Measurements from ENCODE around the gene SNRPA1. TPM values are rescaled to one million over a fixed set of nuclear protein-coding genes. Genes with fewer than 3 reads are reported as not detected.

Gene SNRPA1
- total and polyA plus RNA-seq, 2 of the 13 experiments (the other 11 are each of a cell fraction or from before 2014, with no cell fraction given): 41.2 to 108 TPM

DNA sequence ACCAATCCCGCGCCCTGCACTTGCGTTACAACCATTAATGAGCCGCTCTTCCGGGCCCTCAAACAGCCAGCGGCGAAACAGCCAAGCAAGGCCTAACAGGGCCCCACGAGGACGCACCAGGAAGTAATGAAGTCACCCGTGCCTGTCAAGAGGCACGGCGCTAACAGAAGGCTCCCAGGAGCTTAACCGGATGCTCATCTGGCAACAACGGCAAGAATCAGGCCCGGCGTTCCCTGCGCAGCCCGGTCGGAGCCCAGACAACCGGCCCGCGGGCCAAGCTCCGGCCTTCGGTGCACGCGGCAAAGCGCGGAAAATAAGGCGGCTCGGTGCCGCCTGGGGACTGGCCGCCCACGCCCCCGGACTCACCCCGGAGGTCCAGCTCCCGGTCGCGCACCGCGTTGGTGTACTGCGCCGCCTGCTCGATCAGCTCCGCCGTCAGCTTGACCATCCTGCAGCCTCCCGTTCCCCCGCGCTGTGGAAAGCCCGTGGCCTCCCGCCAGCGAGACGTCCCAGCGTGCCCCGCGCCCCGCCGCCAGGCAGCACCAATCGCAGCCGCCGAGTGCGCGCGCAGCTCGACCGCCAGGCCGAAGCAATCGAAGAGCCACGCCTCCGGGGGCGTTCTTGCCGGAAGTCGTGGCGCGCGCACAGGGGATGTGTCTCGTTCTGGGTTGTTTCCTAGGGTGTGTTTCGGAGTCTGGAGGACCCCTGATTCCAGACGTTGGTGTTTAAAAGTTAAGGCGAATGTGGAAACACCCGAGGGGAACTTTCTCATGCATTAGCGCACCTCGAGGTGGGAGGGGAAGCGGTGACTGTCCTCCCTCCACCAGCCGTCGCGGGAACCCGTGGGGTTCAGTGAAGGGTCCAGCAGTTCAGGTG lies at the start of gene SNRPA1 (continued):
- TF ChIP-seq, protein P1, sequence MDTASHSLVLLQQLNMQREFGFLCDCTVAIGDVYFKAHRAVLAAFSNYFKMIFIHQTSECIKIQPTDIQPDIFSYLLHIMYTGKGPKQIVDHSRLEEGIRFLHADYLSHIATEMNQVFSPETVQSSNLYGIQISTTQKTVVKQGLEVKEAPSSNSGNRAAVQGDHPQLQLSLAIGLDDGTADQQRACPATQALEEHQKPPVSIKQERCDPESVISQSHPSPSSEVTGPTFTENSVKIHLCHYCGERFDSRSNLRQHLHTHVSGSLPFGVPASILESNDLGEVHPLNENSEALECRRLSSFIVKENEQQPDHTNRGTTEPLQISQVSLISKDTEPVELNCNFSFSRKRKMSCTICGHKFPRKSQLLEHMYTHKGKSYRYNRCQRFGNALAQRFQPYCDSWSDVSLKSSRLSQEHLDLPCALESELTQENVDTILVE (CRISPR knock-in tag; IDR thresholded peaks at IDR 0.05): peak; percentile 96
- TF ChIP-seq ZIK1 (CRISPR knock-in tag; IDR thresholded peaks at IDR 0.05; ENCODE audit: borderline replicate concordance, low read depth) (peak; percentile 88), TSC22D2 (CRISPR knock-in tag; IDR thresholded peaks at IDR 0.05; ENCODE audit: borderline replicate concordance) (no peak), KAT7 (CRISPR knock-in tag; IDR thresholded peaks at IDR 0.05; ENCODE audit: borderline replicate concordance) (peak; percentile 99; the same call in 1 of the 2 replicates), ZNF816 (CRISPR knock-in tag; IDR thresholded peaks at IDR 0.05; ENCODE audit: borderline replicate concordance) (no peak), NR3C1 (CRISPR knock-in tag; IDR thresholded peaks at IDR 0.05) (no peak), SAFB2 (CRISPR knock-in tag; IDR thresholded peaks at IDR 0.05; ENCODE audit: borderline replicate concordance, low read depth) (peak; percentile 98; the same call in 1 of the 2 replicates), CBFB (CRISPR knock-in tag; IDR thresholded peaks at IDR 0.05) (peak; percentile 90), ZSCAN12 (CRISPR knock-in tag; IDR thresholded peaks at IDR 0.05) (0 out of 2 replicates have a peak, but pooled peaks have one; percentile 20), PTBP1 (IDR thresholded peaks at IDR 0.05; ENCODE audit: low read depth, low read length, poor library complexity, severe bottlenecking) (peak; percentile 73), ARHGAP35 (CRISPR knock-in tag; IDR thresholded peaks at IDR 0.05; ENCODE audit: borderline replicate concordance) (no peak; the same call in 1 of the 2 replicates), RXRB (CRISPR knock-in tag; IDR thresholded peaks at IDR 0.05; ENCODE audit: borderline replicate concordance) (peak; percentile 74), ZNF451 (CRISPR knock-in tag; IDR thresholded peaks at IDR 0.05) (peak; percentile 82), AKAP8 (CRISPR knock-in tag; IDR thresholded peaks at IDR 0.05) (peak; percentile 79; the same call in 1 of the 2 replicates)
- TF ChIP-seq, protein P2, sequence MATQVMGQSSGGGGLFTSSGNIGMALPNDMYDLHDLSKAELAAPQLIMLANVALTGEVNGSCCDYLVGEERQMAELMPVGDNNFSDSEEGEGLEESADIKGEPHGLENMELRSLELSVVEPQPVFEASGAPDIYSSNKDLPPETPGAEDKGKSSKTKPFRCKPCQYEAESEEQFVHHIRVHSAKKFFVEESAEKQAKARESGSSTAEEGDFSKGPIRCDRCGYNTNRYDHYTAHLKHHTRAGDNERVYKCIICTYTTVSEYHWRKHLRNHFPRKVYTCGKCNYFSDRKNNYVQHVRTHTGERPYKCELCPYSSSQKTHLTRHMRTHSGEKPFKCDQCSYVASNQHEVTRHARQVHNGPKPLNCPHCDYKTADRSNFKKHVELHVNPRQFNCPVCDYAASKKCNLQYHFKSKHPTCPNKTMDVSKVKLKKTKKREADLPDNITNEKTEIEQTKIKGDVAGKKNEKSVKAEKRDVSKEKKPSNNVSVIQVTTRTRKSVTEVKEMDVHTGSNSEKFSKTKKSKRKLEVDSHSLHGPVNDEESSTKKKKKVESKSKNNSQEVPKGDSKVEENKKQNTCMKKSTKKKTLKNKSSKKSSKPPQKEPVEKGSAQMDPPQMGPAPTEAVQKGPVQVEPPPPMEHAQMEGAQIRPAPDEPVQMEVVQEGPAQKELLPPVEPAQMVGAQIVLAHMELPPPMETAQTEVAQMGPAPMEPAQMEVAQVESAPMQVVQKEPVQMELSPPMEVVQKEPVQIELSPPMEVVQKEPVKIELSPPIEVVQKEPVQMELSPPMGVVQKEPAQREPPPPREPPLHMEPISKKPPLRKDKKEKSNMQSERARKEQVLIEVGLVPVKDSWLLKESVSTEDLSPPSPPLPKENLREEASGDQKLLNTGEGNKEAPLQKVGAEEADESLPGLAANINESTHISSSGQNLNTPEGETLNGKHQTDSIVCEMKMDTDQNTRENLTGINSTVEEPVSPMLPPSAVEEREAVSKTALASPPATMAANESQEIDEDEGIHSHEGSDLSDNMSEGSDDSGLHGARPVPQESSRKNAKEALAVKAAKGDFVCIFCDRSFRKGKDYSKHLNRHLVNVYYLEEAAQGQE (IDR thresholded peaks at IDR 0.05; ENCODE audit: borderline replicate concordance in 1 of 2, low read depth in 1 of 2, low read length in 2 of 2): peak in 1 of 2 experiments; percentile 57; a peak in 1 of 4 replicates
- TF ChIP-seq, protein P3, sequence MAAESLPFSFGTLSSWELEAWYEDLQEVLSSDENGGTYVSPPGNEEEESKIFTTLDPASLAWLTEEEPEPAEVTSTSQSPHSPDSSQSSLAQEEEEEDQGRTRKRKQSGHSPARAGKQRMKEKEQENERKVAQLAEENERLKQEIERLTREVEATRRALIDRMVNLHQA (CRISPR knock-in tag; IDR thresholded peaks at IDR 0.05): no peak
- TF ChIP-seq, protein P4, sequence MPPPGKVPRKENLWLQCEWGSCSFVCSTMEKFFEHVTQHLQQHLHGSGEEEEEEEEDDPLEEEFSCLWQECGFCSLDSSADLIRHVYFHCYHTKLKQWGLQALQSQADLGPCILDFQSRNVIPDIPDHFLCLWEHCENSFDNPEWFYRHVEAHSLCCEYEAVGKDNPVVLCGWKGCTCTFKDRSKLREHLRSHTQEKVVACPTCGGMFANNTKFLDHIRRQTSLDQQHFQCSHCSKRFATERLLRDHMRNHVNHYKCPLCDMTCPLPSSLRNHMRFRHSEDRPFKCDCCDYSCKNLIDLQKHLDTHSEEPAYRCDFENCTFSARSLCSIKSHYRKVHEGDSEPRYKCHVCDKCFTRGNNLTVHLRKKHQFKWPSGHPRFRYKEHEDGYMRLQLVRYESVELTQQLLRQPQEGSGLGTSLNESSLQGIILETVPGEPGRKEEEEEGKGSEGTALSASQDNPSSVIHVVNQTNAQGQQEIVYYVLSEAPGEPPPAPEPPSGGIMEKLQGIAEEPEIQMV (CRISPR knock-in tag; IDR thresholded peaks at IDR 0.05; ENCODE audit: low read depth): peak; percentile 59; the same call in 1 of the 2 replicates
- TF ChIP-seq, protein P5, sequence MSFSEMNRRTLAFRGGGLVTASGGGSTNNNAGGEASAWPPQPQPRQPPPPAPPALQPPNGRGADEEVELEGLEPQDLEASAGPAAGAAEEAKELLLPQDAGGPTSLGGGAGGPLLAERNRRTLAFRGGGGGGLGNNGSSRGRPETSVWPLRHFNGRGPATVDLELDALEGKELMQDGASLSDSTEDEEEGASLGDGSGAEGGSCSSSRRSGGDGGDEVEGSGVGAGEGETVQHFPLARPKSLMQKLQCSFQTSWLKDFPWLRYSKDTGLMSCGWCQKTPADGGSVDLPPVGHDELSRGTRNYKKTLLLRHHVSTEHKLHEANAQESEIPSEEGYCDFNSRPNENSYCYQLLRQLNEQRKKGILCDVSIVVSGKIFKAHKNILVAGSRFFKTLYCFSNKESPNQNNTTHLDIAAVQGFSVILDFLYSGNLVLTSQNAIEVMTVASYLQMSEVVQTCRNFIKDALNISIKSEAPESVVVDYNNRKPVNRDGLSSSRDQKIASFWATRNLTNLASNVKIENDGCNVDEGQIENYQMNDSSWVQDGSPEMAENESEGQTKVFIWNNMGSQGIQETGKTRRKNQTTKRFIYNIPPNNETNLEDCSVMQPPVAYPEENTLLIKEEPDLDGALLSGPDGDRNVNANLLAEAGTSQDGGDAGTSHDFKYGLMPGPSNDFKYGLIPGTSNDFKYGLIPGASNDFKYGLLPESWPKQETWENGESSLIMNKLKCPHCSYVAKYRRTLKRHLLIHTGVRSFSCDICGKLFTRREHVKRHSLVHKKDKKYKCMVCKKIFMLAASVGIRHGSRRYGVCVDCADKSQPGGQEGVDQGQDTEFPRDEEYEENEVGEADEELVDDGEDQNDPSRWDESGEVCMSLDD (CRISPR knock-in tag; IDR thresholded peaks at IDR 0.05; ENCODE audit: borderline replicate concordance): no peak; the same call in none of the 2 replicates

Measured in HepG2 (cell line).